ENCODE results near the gene GLRX5. TPM values are rescaled to one million over a fixed set of nuclear protein-coding genes. Genes with fewer than 3 reads are reported as not detected.

Gene GLRX5
- total RNA-seq, 3 donors from 2014 or later = 29.1 to 36.1 (median 33.6) TPM

- Histone ChIP-seq H3K36me3 (no peaks in the 10 kb centered on the region), H3K4me3 (no peak overlapping the region), H3K27me3 (no peaks in the 10 kb centered on the region), H3K4me1 (peaks cover 22 to 26% of the 10 kb centered on the region in 2 donors), H3K9me3 (no peaks in the 10 kb centered on the region), H3K27ac (peak overlapping the region; percentile 39 to 41)
- no peak for DNase-seq (ENCODE audit: low spot score in 2 of 2)
- intact Hi-C loops (cut with DNase I; ENCODE audit: low total_unique reads) = no loop called here
- TF ChIP-seq, protein P1, sequence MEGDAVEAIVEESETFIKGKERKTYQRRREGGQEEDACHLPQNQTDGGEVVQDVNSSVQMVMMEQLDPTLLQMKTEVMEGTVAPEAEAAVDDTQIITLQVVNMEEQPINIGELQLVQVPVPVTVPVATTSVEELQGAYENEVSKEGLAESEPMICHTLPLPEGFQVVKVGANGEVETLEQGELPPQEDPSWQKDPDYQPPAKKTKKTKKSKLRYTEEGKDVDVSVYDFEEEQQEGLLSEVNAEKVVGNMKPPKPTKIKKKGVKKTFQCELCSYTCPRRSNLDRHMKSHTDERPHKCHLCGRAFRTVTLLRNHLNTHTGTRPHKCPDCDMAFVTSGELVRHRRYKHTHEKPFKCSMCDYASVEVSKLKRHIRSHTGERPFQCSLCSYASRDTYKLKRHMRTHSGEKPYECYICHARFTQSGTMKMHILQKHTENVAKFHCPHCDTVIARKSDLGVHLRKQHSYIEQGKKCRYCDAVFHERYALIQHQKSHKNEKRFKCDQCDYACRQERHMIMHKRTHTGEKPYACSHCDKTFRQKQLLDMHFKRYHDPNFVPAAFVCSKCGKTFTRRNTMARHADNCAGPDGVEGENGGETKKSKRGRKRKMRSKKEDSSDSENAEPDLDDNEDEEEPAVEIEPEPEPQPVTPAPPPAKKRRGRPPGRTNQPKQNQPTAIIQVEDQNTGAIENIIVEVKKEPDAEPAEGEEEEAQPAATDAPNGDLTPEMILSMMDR (IDR thresholded peaks at IDR 0.05) = no peak
- TF ChIP-seq POLR2AphosphoS5 (IDR thresholded peaks at IDR 0.05) = no peak
- TF ChIP-seq POLR2A (IDR thresholded peaks at IDR 0.05) = no peak
Measured at GRCh38 chr14:95504135-95505029, 30.5 kb upstream of the GLRX5 start.

DNA sequence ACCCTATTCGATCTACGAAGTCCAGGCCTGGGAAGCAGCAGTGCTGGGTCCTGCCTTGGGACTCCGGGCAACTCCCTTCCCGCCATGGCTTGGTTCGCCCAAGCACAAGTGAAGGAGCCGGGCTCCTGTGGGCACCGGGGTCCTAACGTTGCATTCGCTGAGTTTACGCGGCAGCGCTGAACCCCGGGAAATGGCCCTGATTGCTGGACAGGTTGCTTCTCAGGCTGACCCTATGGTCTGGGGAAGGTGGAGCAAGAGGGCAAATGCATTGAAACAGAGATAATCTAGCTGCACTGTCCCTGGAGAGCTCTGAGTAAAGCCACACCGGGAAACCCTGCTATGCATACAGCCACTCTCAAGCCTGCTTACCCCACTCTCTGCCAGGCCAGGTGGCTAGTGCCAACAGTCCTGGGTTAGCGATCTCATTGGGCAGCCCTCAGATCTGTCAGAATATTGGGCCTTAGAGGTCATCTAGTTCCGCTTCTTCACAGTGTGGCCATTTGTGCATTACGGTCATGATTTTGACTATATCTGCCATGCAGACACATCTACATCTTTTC lies 29.7 kb upstream of the GLRX5 start:
- Histone ChIP-seq H3K27me3 (no peaks in the 10 kb centered on the region), H3K4me1 (peaks cover 22 to 26% of the 10 kb centered on the region in 2 donors), H3K4me3 (no peak overlapping the region), H3K9me3 (no peaks in the 10 kb centered on the region), H3K27ac (peak overlapping the region; percentile 39 to 41), H3K36me3 (no peaks in the 10 kb centered on the region)
- no peak for TF ChIP-seq POLR2A (IDR thresholded peaks at IDR 0.05)
- TF ChIP-seq, protein P1 (IDR thresholded peaks at IDR 0.05) = no peak
- TF ChIP-seq POLR2AphosphoS5 (IDR thresholded peaks at IDR 0.05) = no peak
- no peak for DNase-seq (ENCODE audit: low spot score in 2 of 2)
- intact Hi-C loops (cut with DNase I; ENCODE audit: low total_unique reads) = no loop called here

DNA sequence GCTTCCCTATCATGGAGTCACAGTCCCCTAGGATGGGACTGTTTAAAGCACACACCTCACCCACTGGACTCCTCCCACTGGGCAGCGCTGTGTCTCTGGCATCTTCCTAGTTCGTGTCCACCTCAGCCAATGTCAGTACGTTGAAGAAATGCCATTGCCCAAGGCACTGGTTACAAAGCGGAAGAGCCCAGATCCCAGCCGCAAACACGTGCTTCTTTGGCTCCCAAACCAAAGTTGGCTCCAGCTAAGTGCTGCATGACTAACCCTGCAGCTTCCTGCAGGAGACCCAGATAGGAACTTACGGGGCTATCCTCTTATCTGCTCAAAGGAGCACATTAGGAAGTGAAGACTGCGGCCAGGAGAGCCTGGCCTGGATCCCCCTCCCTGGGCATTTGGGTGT lies 27.7 kb upstream of the GLRX5 start:
- H3K27ac ChIP-seq = peak overlapping the region; percentile 62 to 89
- peaks cover 19% of the 10 kb centered on the region in 2 donors for H3K4me1 ChIP-seq
- peak overlapping the region in 1 of 3 donors; percentile 49 for H3K4me3 ChIP-seq
- TF ChIP-seq, protein P1 (IDR thresholded peaks at IDR 0.05) = no peak
- TF ChIP-seq POLR2AphosphoS5 (IDR thresholded peaks at IDR 0.05) = peak; percentile 76 to 95 (median 78)
- no peaks in the 10 kb centered on the region for H3K9me3 ChIP-seq
- H3K36me3 ChIP-seq = no peaks in the 10 kb centered on the region
- H3K27me3 ChIP-seq = no peaks in the 10 kb centered on the region
- intact Hi-C loops (cut with DNase I; ENCODE audit: low total_unique reads) = no loop called here
- DNase-seq (ENCODE audit: low spot score in 2 of 2) = peak; percentile 81 to 92

DNA sequence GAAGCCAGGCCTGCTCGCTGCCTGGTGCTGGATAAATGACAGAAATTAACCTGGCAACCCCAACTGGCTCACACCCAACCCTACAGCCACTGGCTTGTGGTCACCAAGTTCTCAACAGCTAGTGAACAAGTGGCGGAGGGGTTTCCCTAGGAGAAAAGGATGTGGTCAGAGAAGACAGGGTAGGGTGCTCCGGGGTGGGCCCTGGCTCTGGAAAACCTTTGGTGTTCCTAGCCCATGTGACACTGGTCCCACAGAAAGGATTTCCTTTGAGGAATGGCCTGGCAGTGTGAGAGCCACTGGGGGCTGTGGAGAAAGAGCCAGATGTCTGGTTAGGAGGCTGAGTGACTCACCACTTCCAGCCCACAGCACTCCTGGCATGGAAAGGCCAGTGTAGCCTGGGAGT lies 27.1 kb upstream of the GLRX5 start:
- H3K27me3 ChIP-seq = no peaks in the 10 kb centered on the region
- H3K36me3 ChIP-seq = no peaks in the 10 kb centered on the region
- H3K4me1 ChIP-seq = peaks cover 19% of the 10 kb centered on the region in 2 donors
- H3K27ac ChIP-seq = peak overlapping the region; percentile 62 to 89
- peak in 1 of 2 donors; percentile 62 for DNase-seq (ENCODE audit: low spot score in 2 of 2)
- TF ChIP-seq, protein P1 (IDR thresholded peaks at IDR 0.05) = no peak
- TF ChIP-seq POLR2A (IDR thresholded peaks at IDR 0.05) (no peak), POLR2AphosphoS5 (IDR thresholded peaks at IDR 0.05) (no peak)
- H3K9me3 ChIP-seq = no peaks in the 10 kb centered on the region
- H3K4me3 ChIP-seq = peak overlapping the region in 1 of 3 donors; percentile 49
- intact Hi-C loops (cut with DNase I; ENCODE audit: low total_unique reads) = no loop called here

DNA sequence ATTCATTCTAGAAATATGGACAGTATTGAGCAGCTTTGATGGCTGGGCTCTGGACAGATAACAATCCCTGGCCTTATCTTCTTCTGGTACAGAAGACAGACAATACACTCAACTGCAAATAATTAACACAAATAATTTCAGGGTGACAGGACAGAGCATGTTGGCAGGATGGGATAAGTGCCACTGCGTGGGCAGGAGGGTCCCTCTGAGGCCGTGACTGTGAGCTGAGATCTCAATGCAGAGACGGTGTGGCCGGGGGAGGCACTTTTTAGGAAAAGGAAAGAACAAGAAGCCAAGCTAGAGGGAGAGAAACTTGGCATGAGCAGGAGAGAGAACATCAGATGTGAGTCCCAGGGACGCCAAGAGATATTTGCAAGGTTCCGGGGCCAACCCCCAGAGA lies 26.5 kb upstream of the GLRX5 start:
- H3K9me3 ChIP-seq = no peaks in the 10 kb centered on the region
- TF ChIP-seq POLR2A (IDR thresholded peaks at IDR 0.05) (no peak), POLR2AphosphoS5 (IDR thresholded peaks at IDR 0.05) (no peak)
- TF ChIP-seq, protein P1 (IDR thresholded peaks at IDR 0.05) = no peak
- no peaks in the 10 kb centered on the region for H3K27me3 ChIP-seq
- peak overlapping the region; percentile 62 to 89 for H3K27ac ChIP-seq
- intact Hi-C loops (cut with DNase I; ENCODE audit: low total_unique reads) = no loop called here
- no peak for DNase-seq (ENCODE audit: low spot score in 2 of 2)
- no peaks in the 10 kb centered on the region for H3K36me3 ChIP-seq
- no peak overlapping the region for H3K4me3 ChIP-seq
- peaks cover 19% of the 10 kb centered on the region in 2 donors for H3K4me1 ChIP-seq

Data from breast epithelium (tissue), 4 donors.